DMS53 treated with DMSO at 0.1 percent for 48 hours (cell line): ENCODE measurements around the gene KLHL15.
"Not testable (repeated sequence)": the region's sequence is repeated elsewhere in the genome, so short reads cannot be mapped to it uniquely, and the experiment has no call there.

Source experiments
- DNase-seq: peaks from one replicate; lab custom pipeline; 2025; ENCODE audit not compliant: unreplicated experiment; lab: John Stamatoyannopoulos, UW

KLHL15 gene

DNA sequence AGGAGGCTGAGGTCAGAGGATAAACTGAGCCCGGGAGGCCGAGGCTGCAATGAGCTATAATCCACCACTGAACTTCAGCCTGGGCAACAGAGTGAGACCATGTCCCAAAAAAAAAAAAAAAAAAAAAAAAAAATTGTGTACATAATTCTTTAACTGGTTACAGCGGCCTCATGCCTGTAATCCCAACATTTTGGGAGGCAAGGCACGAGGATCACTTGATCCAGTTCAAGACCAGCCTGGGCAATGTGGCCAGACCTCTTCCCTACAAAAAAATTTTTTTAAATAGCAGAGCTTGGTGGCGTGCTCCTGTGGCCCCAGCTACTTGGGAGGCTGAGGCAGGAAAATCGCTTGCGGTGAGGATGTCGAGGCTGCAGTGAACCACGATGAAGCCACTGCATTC is 9.3 kb downstream of the KLHL15 start:
- DNase-seq = no peak

DNA sequence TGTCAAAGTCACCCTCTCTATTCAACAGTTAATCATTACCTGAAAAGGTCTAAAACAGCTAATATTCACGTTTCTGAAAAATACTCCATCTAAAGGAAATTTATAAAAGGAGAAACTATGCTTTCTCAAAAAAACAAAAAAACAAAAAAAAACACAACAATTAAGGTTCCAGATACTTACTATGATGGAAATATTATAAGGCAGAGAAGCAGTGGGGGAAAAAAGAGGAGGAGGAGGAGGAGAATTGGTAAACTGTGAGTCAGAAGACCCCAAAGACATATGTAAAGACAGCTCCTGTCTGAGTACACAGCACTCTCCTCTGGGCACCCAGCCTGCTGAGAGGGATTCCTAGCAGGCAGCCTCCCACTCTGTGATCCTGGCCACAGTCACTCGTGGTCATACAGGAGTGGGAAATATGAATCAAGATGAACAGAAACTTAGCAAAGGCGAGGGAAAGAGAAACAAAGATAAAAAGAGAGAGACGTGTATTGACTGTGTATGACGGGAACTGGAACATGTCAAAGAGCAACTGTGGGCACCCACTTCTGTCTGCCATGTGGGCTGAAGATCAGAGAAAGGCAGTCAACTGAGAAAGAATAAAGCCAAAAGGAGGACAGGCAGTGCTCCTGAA is 12.5 kb downstream of the KLHL15 start:
- DNase-seq = no peak

GRCh38 chrX:24012266-24012665 is 14.7 kb downstream of the KLHL15 start:
- no peak for DNase-seq

- DNase-seq = no peak
Observed at GRCh38 chrX:24005867-24006266, 21.1 kb downstream of the KLHL15 start.

GRCh38 chrX:24005028-24005427 is 22.0 kb downstream of the KLHL15 start:
- DNase-seq = no peak

DNA sequence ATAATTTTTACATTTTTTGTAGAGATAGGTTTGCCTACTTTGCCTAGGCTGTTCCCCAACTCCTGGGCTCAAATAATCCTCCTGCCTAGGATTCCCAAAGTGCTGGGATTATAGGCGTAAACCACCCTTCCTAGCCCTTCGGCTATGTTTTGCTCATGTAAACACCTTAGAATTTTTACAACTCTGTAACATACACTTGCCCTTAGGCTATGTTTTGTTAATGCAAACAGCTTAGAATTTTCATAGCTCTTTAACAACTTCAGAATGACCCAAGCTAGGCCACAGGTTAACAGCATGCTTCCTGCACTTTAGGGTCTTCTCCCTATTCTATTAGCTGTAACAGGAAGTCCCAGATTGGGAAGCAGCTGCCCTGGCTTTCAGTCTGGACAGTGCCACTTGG is 24.2 kb downstream of the KLHL15 start:
- DNase-seq = no peak

- DNase-seq = no peak
Observed at GRCh38 chrX:24002167-24002566, 24.8 kb downstream of the KLHL15 start.

DNA sequence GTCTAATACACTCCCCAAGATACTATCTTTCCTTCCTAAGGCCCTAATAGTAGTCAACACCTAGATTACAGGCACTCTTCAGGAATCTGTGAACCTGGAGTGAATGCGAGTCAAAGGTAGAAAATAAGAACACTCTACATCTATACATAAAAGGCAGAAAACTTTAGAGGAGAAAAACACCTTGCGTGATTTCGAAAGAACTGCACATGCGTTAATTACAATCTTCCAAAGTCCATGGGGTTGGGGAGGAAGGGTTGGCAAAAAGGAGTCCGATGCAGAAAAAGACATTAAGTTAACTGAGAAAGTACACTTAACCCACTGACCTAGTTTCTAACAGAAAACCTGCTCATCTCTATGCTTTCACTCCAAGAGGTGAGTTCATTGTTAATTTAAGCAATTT is 27.3 kb downstream of the KLHL15 start:
- no peak for DNase-seq

- no peak for DNase-seq
Observed at GRCh38 chrX:23993012-23993633, 33.9 kb downstream of the KLHL15 start.

GRCh38 chrX:23992431-23992830 is 34.6 kb downstream of the KLHL15 start:
- no peak for DNase-seq

DNA sequence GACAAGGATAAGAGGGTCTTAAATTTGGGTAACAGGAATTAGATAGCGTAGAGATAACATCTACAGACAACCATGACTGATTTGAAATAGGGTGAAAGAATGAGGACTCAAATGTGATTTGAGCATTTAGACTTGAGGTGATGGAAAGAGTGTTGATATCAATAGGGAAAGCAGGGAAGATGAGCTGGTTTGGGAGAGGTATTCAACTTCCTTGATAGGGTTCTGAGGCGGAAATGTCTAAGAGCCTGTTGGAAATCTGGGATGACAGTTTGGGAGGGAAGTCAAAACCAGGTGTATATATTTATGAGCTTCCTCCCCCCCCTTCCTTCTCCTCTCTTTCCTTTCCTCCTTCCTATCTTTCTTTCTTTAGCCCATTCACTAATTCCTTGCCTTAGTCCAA is 36.5 kb downstream of the KLHL15 start:
- DNase-seq = no peak

GRCh38 chrX:23989689-23990088 is 37.3 kb downstream of the KLHL15 start:
- DNase-seq = no peak

GRCh38 chrX:23982891-23983290 is 44.1 kb downstream of the KLHL15 start:
- DNase-seq = no peak

DNA sequence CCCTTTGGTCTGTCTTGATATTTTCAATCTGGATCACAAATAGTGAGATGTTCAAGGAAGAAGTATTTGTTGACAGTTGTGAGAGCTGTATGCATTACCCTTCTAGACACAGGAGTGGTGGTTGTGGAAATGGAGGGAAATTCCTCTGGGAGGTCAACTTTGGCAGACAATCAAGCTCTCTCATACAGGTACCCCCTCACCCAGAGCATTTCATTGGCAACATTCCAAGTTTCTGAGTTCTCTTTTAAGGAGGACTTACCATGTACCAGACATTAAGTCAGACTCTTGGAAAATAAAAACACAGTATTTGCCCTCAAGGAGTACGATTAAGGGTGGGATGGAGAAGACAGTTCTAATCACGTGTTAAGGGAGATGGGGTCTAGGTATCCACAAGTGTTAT is 45.3 kb downstream of the KLHL15 start:
- no peak for DNase-seq

DNA sequence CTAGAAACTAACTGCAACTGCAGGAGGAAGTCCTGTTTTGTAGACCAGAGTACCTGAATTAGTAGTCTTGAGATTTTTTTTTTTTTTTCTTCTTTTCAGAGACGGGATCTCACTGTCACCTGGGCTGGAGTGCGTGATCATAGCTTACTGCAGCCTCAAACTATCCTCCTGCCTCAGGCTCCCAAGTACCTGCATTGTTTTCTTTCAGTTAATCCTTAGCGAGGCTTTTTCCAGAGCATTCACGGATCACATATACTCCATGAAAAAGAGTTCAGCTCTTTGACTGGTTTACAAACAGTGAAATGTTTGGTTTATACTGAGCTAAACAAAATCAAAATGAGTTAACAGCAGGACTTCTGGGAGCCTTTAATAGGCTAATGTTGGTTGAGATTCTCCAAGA is 45.8 kb downstream of the KLHL15 start:
- DNase-seq = no peak

DNA sequence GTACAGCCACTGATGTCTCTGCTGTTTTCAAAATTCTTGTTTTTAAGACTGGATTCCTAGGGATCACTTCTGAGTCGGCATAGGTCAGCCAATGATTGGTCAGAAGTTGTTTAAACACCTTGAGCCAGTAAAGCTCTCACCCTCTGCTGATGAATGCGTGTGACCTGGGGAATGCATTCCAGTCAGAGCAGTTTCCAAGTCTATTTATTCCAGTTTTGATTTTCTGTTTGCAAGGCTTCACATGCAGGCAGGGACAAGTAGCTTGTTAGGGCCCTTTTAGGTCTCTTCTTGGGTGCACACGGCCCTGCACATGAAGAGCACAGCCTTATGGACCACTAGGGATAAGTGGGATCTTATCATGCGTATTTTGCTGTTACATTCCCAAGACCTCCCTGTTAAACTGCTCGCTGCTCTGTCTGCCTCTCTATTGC is 47.0 kb downstream of the KLHL15 start:
- peak; percentile 22 for DNase-seq

DNA sequence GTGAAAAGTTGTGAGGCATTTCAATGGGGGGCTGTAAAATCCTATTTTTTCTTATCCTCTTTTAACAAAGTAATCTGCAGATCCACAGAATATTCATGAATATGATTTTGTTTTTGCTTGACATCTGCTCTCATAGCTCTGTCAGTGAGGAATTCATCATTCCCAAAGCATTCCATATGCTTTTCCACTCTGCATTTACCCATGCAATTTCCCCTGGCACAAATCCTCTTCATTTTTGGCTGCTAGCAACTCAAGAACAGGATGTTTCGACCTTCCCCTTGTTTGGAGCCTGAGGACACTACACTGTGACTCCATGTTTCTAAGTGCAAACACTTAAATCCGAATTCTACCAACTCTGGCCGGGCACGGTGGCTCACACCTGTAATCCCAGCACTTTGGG is 48.5 kb downstream of the KLHL15 start:
- DNase-seq = no peak

DNA sequence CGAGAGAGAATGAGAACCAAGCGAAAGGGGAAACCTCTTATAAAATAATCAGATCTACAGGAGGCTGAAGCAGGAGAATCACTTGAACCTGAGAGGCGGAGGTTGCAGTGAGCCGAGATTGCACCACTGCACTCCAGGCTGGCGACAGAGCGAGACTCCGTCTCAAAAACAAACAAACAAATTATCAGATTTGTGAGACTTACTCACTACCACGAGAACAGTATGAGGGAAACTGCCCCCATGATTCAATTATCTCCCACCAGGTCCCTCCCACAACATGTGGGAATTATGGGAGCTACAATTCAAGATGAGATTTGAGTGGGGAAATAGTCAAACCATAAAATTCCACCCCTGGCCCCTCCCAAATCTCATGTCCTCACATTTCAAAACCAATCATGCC is 61.4 kb downstream of the KLHL15 start:
- DNase-seq = not testable (repeated sequence)

DNA sequence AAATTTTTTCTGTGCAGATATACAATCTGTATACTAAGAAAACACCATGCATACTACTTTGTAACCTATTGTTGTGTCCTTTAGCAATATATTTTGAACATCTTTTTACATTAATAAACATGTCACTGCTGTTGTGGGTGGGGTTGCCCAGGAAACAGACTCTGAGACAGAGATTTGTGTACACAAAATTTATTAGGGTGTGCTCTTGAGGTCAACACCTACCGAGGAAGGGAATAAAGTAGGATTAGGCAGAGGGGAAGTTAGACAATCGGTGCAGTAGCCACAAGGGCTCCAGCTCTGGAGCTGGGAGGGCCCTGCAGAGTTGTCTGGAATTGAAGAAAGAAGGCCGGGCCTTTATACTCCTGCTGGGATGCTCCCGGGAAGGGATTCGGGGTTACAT is 62.8 kb downstream of the KLHL15 start:
- no peak for DNase-seq

DNA sequence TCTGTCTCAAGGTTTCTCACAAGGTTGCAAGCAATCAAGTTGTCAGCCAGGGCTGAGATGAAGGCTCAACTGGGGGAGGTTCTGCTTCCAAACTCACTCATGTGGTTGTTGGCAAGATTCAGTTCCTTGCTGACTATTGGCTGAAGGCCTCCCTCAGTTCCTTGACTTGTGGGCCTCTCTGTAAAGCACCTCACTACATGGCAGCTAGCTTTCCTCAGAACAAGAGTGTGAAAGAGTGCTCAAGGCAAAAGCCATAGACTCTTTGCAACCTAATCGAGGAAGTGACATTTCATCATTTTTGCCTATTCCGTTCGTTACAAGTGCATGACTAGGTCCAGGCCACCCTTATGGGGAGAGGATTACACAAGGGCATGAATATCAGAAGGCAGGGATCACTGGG is 67.2 kb downstream of the KLHL15 start:
- DNase-seq = no peak

DNA sequence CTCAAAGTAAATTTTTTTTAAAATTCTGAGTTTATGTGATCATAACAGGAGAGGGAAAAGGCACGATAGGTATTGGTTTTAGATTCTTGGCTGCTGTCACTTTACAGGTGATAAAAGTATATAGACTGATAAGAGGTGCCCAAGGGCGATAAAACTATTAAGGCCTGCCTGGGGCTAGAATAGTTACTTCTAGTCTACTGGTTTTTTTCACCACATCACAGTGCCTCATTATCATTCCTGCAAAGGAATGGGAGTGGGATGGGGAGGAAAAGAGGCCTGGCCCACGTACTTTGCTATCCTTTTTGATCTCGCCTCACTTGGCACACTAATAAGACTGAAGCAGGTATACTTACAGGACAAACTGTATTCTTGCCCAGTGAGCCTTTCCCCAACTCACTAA is 72.6 kb downstream of the KLHL15 start:
- DNase-seq = no peak

- DNase-seq = no peak
Observed at GRCh38 chrX:23953908-23954269, 73.1 kb downstream of the KLHL15 start.
